HL-60 (cell line): Measurements from ENCODE around the gene ZNF813.

Source experiments
- DNase-seq, 2 experiments: peaks; one replicate each; pipeline ENCODE4 v3.0.0-alpha.2; 2010 to 2020; ENCODE audit warnings: low read depth in 1 of 2, low spot score in 1 of 2
- H3K27ac ChIP-seq: fragments of 250-450 bp; sonication (Bioruptor Pico); replicated peaks from 2 replicates; pipeline ENCODE4 v1.5.1; 2020; ENCODE audit warnings: mild to moderate bottlenecking, moderate library complexity
- H3K27me3 ChIP-seq: fragments of 250-450 bp; sonication (Bioruptor Pico); 2 replicates; pipeline ENCODE4 v1.5.1; 2021; ENCODE audit warnings: mild to moderate bottlenecking, moderate library complexity; ENCODE audit not compliant: insufficient read depth, poor library complexity, severe bottlenecking
- H3K4me3 ChIP-seq: replicated peaks from 2 replicates; pipeline ENCODE4 v1.5.1; 2011; ENCODE audit warnings: mild to moderate bottlenecking, control low read depth, low read length; ENCODE audit not compliant: insufficient read depth
- CTCF ChIP-seq: IDR thresholded peaks from one replicate; pipeline ENCODE4 v1.5.1; 2011; ENCODE audit warnings: low read length, control low read depth, inconsistent platforms; ENCODE audit not compliant: insufficient read depth
- GABPA ChIP-seq: IDR thresholded peaks from 2 replicates; pipeline ENCODE4 v1.6.1; 2012; ENCODE audit warnings: low read depth
- POLR2AphosphoS5 ChIP-seq: IDR thresholded peaks from 2 replicates; pipeline ENCODE4 v1.6.1; 2012; ENCODE audit warnings: low read depth
- SPI1 ChIP-seq: IDR thresholded peaks from 2 replicates; pipeline ENCODE4 v1.6.1; 2012; ENCODE audit warnings: low read depth, mild to moderate bottlenecking, borderline replicate concordance

Gene ZNF813

GRCh38 chr19:53545271-53546065 is 77.9 kb downstream of the ZNF813 start:
- TF ChIP-seq POLR2AphosphoS5 (no peak), GABPA (no peak), SPI1 (no peak), CTCF (no peak)
- Histone ChIP-seq H3K27me3 (no peaks in the 10 kb centered on the region), H3K27ac (no peak overlapping the region), H3K4me3 (no peak overlapping the region)
- no peak for DNase-seq
